HepG2 (cell line): ENCODE data around the gene TSPAN18. TPM values are rescaled to one million over a fixed set of nuclear protein-coding genes. Genes with fewer than 3 reads are reported as not detected.

Experiments
- ATAC-seq: fragments of 200-7000 bp; cut with Tn5 transposase; 3 replicates; pipeline ENCODE4 v1.9.1; 2020; ENCODE audit warnings: mild to moderate bottlenecking, moderate library complexity
- BruUV-seq: library from RNA; stranded (reverse); fragments of 400-500 nt; replicated peaks from 2 replicates; lab custom pipeline; 2021; lab: Mats Ljungman, UMichigan
- CTCF ChIA-PET: fragments of 300-600 bp; formaldehyde crosslinking; extraction: SDS; loops from one replicate; lab custom pipeline; 2021; ENCODE audit warnings: low total read pairs, inconsistent platforms, low intra/inter-chr PET ratio; lab: Yijun Ruan, JAX
- POLR2A ChIA-PET: fragments of 350-600 bp; sonication (Branson Sonifier 250); formaldehyde crosslinking; loops from one replicate; lab custom pipeline; 2020; ENCODE audit warnings: antibody characterized with exemption, inconsistent platforms; lab: Yijun Ruan, JAX
- DNase-seq: peaks from one replicate; pipeline ENCODE4 v3.0.0-alpha.2; 2015; ENCODE audit warnings: low spot score
- FAIRE-seq: peaks from 3 replicates; lab custom pipeline; 2011; peaks lifted over from hg19 to GRCh38; lab: Jason Lieb, UNC
- H2AFZ ChIP-seq: one replicate; pipeline ENCODE4 v1.6.1; 2011; ENCODE audit warnings: low read length, inconsistent platforms
- H3K27ac ChIP-seq: fragments of 300-600 bp; 3 replicates; pipeline ENCODE4 v1.8.0; 2011; ENCODE audit warnings: mixed run types, mild to moderate bottlenecking, mixed read lengths, low read length, inconsistent platforms; ENCODE audit not compliant: insufficient read depth; ENCODE audit errors: extremely low read length
- H3K27me3 ChIP-seq, 2 experiments: fragments of 200-600 bp in 1 of 2; 2 replicates in 1 of 2; 3 replicates in 1 of 2; pipeline versions ENCODE4 v1.6.0 to v1.8.0; 2011; ENCODE audit warnings: low read length in 2 of 2, mild to moderate bottlenecking in 2 of 2, moderate library complexity in 2 of 2, inconsistent platforms in 1 of 2; ENCODE audit not compliant: insufficient read depth in 2 of 2, control insufficient read depth in 1 of 2
- H3K36me3 ChIP-seq, 2 experiments: fragments of 200-600 bp in 1 of 2; replicated peaks in 1 of 2; 2 replicates in 1 of 2; 3 replicates in 1 of 2; pipeline versions ENCODE4 v1.5.1 to v1.8.0; 2011; ENCODE audit warnings: low read length in 2 of 2, inconsistent platforms in 1 of 2; ENCODE audit not compliant: insufficient read depth in 2 of 2, control insufficient read depth in 1 of 2
- H3K4me1 ChIP-seq: 2 replicates; pipeline ENCODE4 v1.5.1; 2012; ENCODE audit warnings: low read length, inconsistent platforms; ENCODE audit not compliant: insufficient read depth
- H3K4me2 ChIP-seq: 2 replicates; pipeline ENCODE4 v1.6.0; 2011; ENCODE audit warnings: low read depth, low read length, inconsistent platforms
- H3K4me3 ChIP-seq, 3 experiments: fragments of 200-600 bp in 1 of 3; sonication (generic), shearing (Covaris generic) in 1 of 3; replicated peaks in 1 of 3; 2 replicates each; pipeline ENCODE4 v1.5.1; 2011 to 2016; ENCODE audit warnings: low read length in 3 of 3, inconsistent platforms in 2 of 3, low read depth in 2 of 3, mild to moderate bottlenecking in 2 of 3, control low read depth in 1 of 3, mixed read lengths in 1 of 3; ENCODE audit not compliant: insufficient read depth in 1 of 3
- H3K79me2 ChIP-seq: one replicate; pipeline ENCODE4 v1.6.1; 2011; ENCODE audit warnings: low read length, inconsistent platforms; ENCODE audit not compliant: insufficient read depth
- H3K9ac ChIP-seq: 2 replicates; pipeline ENCODE4 v1.6.0; 2011; ENCODE audit warnings: mild to moderate bottlenecking, low read depth, low read length, inconsistent platforms; ENCODE audit not compliant: insufficient read depth
- H3K9me3 ChIP-seq: 2 replicates; pipeline ENCODE4 v1.5.1; 2012; ENCODE audit warnings: mild to moderate bottlenecking, low read length
- H4K20me1 ChIP-seq: 2 replicates; pipeline ENCODE4 v1.6.0; 2011; ENCODE audit warnings: inconsistent platforms, mild to moderate bottlenecking, low read length, moderate library complexity; ENCODE audit not compliant: insufficient read depth
- CEBPB ChIP-seq: IDR thresholded peaks from 2 replicates; pipeline ENCODE4 v1.6.1; 2011; ENCODE audit warnings: low read depth, low read length, improper control_type of control experiment, borderline replicate concordance
- CHD4 ChIP-seq: fragments of 200-600 bp; sonication (generic); IDR thresholded peaks from 2 replicates; pipeline ENCODE4 v1.7.0; 2017; ENCODE audit warnings: mild to moderate bottlenecking, low read length, borderline replicate concordance
- DNMT1 ChIP-seq: sonication (generic); formaldehyde crosslinking; IDR thresholded peaks from 2 replicates; pipeline ENCODE4 v1.5.1; 2020; ENCODE audit warnings: mild to moderate bottlenecking, missing genetic modification reagents
- FOXA1 ChIP-seq, 2 experiments: fragments of 450-650 bp in 1 of 2; sonication (generic) in 1 of 2; formaldehyde crosslinking in 1 of 2; IDR thresholded peaks; 2 replicates each; pipeline versions ENCODE4 v1.4.0 to v1.6.1; 2016 to 2020; ENCODE audit warnings: missing genetic modification reagents in 1 of 2
- HOXD1 ChIP-seq: sonication (generic); formaldehyde crosslinking; IDR thresholded peaks from 2 replicates; pipeline ENCODE4 v1.5.0; 2020; ENCODE audit warnings: missing genetic modification reagents
- MYC ChIP-seq: sonication (generic); formaldehyde crosslinking; IDR thresholded peaks from 2 replicates; pipeline ENCODE4 v1.9.0; 2021; ENCODE audit warnings: missing genetic modification reagents, borderline replicate concordance
- NR2F2 ChIP-seq: IDR thresholded peaks from 2 replicates; pipeline ENCODE4 v1.6.1; 2012; ENCODE audit warnings: low read depth, inconsistent platforms, borderline replicate concordance
- TBX2 ChIP-seq: sonication (generic); formaldehyde crosslinking; IDR thresholded peaks from 2 replicates; pipeline ENCODE4 v1.5.0; 2020; ENCODE audit warnings: missing genetic modification reagents, mild to moderate bottlenecking, borderline replicate concordance
- ZNF512 ChIP-seq: sonication (generic); formaldehyde crosslinking; IDR thresholded peaks from 2 replicates; pipeline ENCODE4 v1.4.0; 2020; ENCODE audit warnings: mild to moderate bottlenecking, missing genetic modification reagents
- ZNF841 ChIP-seq: sonication (generic); formaldehyde crosslinking; IDR thresholded peaks from 2 replicates; pipeline ENCODE4 v1.8.1; 2023; ENCODE audit warnings: missing genetic modification reagents, borderline replicate concordance
- WGBS: methylation state at CpG from one replicate; pipeline ENCODE4 v1.1.6; 2017; ENCODE audit warnings: low lambda C conversion rate; 5-methylcytosine and 5-hydroxymethylcytosine counted together
- in situ Hi-C: cut with HindIII; loops from 2 replicates; pipeline ENCODE4 v1.10.0; 2017; ENCODE audit warnings: low pct_unique_long_range_greater_than_20kb; ENCODE audit not compliant: extremely low pct_ligation_motif_present
- intact Hi-C: fragments of 100-400 bp; cut with micrococcal nuclease; formaldehyde crosslinking; loops from one replicate; pipeline ENCODE4 v1.10.0; 2022; ENCODE audit not compliant: unreplicated experiment
- polyA plus RNA-seq, 8 experiments: library from polyadenylated mRNA; depleted of rRNA in 3 of 8; stranded (reverse) in 7 of 8; unstranded in 1 of 8; fragments of >200 nt; fragmentation: Illumina TruSeq in 4 of 8; extraction: Trizol in 4 of 8; gene quantifications; 2 replicates each; pipeline versions ENCODE4 v1.2.1 to v1.2.3, GENCODE V29; 2011 to 2016; ENCODE audit warnings: low read depth in 4 of 8, missing spikeins in 1 of 8, mixed read lengths in 1 of 8; ENCODE audit not compliant: insufficient read depth in 1 of 8
- total RNA-seq, 5 experiments: library from RNA; depleted of rRNA; stranded (reverse); fragments of >200 nt; fragmentation: Illumina TruSeq; extraction: Trizol; gene quantifications; 2 replicates each; pipeline ENCODE4 v1.2.3, GENCODE V29; 2016; ENCODE audit warnings: low read depth in 1 of 5

TSPAN18 gene
- total and polyA plus RNA-seq, 2 of the 13 experiments (the other 11 are each of a cell fraction or from before 2014, with no cell fraction given) = not detected

- WGBS = 38% methylated on average over 3 of the region's 6 CpGs
- Histone ChIP-seq H3K27me3 (peaks cover 3 to 11% of the 10 kb centered on the region in 2 experiments; a peak in 2 of 5 replicates), H3K4me3 (no peak overlapping the region), H3K9ac (no peak overlapping the region), H3K79me2 (no peaks in the 10 kb centered on the region), H4K20me1 (no peaks in the 10 kb centered on the region), H3K27ac (no peak overlapping the region), H3K4me1 (no peaks in the 10 kb centered on the region), H3K36me3 (no peaks in the 10 kb centered on the region), H3K4me2 (no peak overlapping the region), H3K9me3 (no peaks in the 10 kb centered on the region), H2AFZ (no peak overlapping the region)
- in situ Hi-C loops (no loop called here), intact Hi-C loops (no loop called here)
- CTCF ChIA-PET = no interaction called here
- BruUV-seq = no TSS peak
- DNase-seq = no peak
- no peak for TF ChIP-seq DNMT1 (CRISPR knock-in tag)
- no peak for TF ChIP-seq CEBPB
- ATAC-seq = no peak
- POLR2A ChIA-PET = no interaction called here
- FAIRE-seq = no peak
Measured at GRCh38 chr11:44868021-44868420, 141.3 kb downstream of the TSPAN18 start.

GRCh38 chr11:44868455-44869421 is 142.0 kb downstream of the TSPAN18 start:
- Histone ChIP-seq H4K20me1 (no peaks in the 10 kb centered on the region), H3K4me2 (no peak overlapping the region), H3K9me3 (no peaks in the 10 kb centered on the region), H3K4me3 (no peak overlapping the region), H3K27ac (no peak overlapping the region), H3K4me1 (no peaks in the 10 kb centered on the region), H3K36me3 (no peaks in the 10 kb centered on the region), H2AFZ (no peak overlapping the region), H3K27me3 (peaks cover 3 to 7% of the 10 kb centered on the region in 2 experiments; a peak in 2 of 5 replicates), H3K79me2 (no peaks in the 10 kb centered on the region), H3K9ac (no peak overlapping the region)
- intact Hi-C loops (no loop called here), in situ Hi-C loops (no loop called here)
- CTCF ChIA-PET = no interaction called here
- FAIRE-seq (no peak), DNase-seq (no peak), ATAC-seq (no peak)
- TF ChIP-seq NR2F2 = no peak
- no peak for TF ChIP-seq TBX2 (CRISPR knock-in tag)
- no peak for TF ChIP-seq CHD4
- TF ChIP-seq MYC (CRISPR knock-in tag) = no peak
- no peak for TF ChIP-seq ZNF841
- TF ChIP-seq FOXA1 (IDR thresholded peaks at IDR 0.05) = no peak
- TF ChIP-seq FOXA1 (CRISPR knock-in tag; IDR thresholded peaks at IDR 0.05) = no peak
- TF ChIP-seq HOXD1 (CRISPR knock-in tag) = no peak
- no peak for TF ChIP-seq ZNF512 (CRISPR knock-in tag)
- 22% methylated on average over 8 of the region's 14 CpGs for WGBS
- no TSS peak for BruUV-seq
- POLR2A ChIA-PET = no interaction called here
